ENCODE results near the gene C5orf47.

C5orf47 gene

DNA sequence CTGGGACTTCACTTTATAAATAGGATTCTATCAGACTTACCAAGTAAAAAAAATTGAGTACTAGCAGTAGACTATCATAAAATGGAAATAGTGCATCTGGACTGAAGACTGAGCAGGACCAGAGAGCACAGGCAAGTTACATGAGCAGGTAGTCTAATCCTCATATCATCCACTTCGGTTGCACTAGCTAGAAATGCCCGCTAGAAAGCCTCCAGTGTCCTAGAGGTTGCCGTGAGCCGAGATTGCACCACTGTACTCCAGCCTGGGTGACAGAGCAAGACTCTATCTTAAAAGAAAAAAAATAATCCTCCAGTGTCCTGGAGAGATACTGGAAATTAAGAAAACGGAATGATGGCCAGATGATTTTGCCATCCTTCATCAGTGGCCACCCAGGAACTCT is 20.0 kb downstream of the C5orf47 start:
- TF ChIP-seq, protein P1, sequence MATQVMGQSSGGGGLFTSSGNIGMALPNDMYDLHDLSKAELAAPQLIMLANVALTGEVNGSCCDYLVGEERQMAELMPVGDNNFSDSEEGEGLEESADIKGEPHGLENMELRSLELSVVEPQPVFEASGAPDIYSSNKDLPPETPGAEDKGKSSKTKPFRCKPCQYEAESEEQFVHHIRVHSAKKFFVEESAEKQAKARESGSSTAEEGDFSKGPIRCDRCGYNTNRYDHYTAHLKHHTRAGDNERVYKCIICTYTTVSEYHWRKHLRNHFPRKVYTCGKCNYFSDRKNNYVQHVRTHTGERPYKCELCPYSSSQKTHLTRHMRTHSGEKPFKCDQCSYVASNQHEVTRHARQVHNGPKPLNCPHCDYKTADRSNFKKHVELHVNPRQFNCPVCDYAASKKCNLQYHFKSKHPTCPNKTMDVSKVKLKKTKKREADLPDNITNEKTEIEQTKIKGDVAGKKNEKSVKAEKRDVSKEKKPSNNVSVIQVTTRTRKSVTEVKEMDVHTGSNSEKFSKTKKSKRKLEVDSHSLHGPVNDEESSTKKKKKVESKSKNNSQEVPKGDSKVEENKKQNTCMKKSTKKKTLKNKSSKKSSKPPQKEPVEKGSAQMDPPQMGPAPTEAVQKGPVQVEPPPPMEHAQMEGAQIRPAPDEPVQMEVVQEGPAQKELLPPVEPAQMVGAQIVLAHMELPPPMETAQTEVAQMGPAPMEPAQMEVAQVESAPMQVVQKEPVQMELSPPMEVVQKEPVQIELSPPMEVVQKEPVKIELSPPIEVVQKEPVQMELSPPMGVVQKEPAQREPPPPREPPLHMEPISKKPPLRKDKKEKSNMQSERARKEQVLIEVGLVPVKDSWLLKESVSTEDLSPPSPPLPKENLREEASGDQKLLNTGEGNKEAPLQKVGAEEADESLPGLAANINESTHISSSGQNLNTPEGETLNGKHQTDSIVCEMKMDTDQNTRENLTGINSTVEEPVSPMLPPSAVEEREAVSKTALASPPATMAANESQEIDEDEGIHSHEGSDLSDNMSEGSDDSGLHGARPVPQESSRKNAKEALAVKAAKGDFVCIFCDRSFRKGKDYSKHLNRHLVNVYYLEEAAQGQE (IDR thresholded peaks at IDR 0.05; ENCODE audit: low read depth): no peak
- TF ChIP-seq NFIC (IDR thresholded peaks at IDR 0.05) (no peak), YY1 (IDR thresholded peaks at IDR 0.05; ENCODE audit: low read depth) (no peak), FOXM1 (IDR thresholded peaks at IDR 0.05; ENCODE audit: borderline replicate concordance, low read depth) (no peak), EGR1 (IDR thresholded peaks at IDR 0.05) (no peak), CREB1 (IDR thresholded peaks at IDR 0.05; ENCODE audit: low read depth) (no peak), CEBPB (IDR thresholded peaks at IDR 0.05) (no peak), EP300 (IDR thresholded peaks at IDR 0.05; ENCODE audit: borderline replicate concordance) (no peak), ZBTB7A (IDR thresholded peaks at IDR 0.05; ENCODE audit: low read depth) (no peak), TEAD4 (IDR thresholded peaks at IDR 0.05) (no peak), TAF1 (IDR thresholded peaks at IDR 0.05; ENCODE audit: low read depth) (no peak), TCF12 (IDR thresholded peaks at IDR 0.05; ENCODE audit: low read depth) (no peak), RAD21 (IDR thresholded peaks at IDR 0.05; ENCODE audit: low read depth) (no peak)
- TF ChIP-seq, protein P2, sequence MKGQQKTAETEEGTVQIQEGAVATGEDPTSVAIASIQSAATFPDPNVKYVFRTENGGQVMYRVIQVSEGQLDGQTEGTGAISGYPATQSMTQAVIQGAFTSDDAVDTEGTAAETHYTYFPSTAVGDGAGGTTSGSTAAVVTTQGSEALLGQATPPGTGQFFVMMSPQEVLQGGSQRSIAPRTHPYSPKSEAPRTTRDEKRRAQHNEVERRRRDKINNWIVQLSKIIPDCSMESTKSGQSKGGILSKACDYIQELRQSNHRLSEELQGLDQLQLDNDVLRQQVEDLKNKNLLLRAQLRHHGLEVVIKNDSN (IDR thresholded peaks at IDR 0.05): no peak
- TF ChIP-seq, protein P3, sequence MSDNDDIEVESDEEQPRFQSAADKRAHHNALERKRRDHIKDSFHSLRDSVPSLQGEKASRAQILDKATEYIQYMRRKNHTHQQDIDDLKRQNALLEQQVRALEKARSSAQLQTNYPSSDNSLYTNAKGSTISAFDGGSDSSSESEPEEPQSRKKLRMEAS (IDR thresholded peaks at IDR 0.05): no peak

DNA sequence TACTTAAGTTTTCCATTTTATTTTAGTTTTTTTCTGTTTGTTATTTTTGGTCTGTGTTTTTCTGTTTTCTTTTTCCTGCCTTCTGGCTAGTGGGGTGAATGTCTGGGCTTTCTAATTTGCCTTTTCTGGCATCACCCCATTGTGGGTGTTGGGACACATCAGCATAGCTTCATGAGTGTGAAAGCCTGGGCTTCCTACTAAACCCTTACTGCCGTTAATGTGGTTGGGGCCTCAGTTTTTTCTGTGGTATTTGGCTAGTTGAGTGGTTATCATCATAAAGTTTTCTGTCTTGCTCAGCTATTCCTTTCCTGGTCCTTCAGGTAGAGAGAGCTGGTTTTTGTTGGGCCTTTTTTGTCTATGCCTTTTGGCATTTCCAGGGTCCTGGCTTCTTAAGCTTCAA is 21.4 kb downstream of the C5orf47 start:
- TF ChIP-seq YY1 (IDR thresholded peaks at IDR 0.05; ENCODE audit: low read depth): no peak
- no peak for TF ChIP-seq ZBTB7A (IDR thresholded peaks at IDR 0.05; ENCODE audit: low read depth)
- TF ChIP-seq CREB1 (IDR thresholded peaks at IDR 0.05; ENCODE audit: low read depth): no peak
- TF ChIP-seq RAD21 (IDR thresholded peaks at IDR 0.05; ENCODE audit: low read depth): no peak
- no peak for TF ChIP-seq CEBPB (IDR thresholded peaks at IDR 0.05)
- no peak for TF ChIP-seq EGR1 (IDR thresholded peaks at IDR 0.05)
- TF ChIP-seq, protein P1 (IDR thresholded peaks at IDR 0.05; ENCODE audit: low read depth): no peak
- TF ChIP-seq, protein P3 (IDR thresholded peaks at IDR 0.05): no peak
- TF ChIP-seq, protein P2 (IDR thresholded peaks at IDR 0.05): no peak
- TF ChIP-seq TEAD4 (IDR thresholded peaks at IDR 0.05): no peak
- TF ChIP-seq TCF12 (IDR thresholded peaks at IDR 0.05; ENCODE audit: low read depth): no peak
- no peak for TF ChIP-seq FOXM1 (IDR thresholded peaks at IDR 0.05; ENCODE audit: borderline replicate concordance, low read depth)
- TF ChIP-seq EP300 (IDR thresholded peaks at IDR 0.05; ENCODE audit: borderline replicate concordance): no peak
- TF ChIP-seq TAF1 (IDR thresholded peaks at IDR 0.05; ENCODE audit: low read depth): no peak
- no peak for TF ChIP-seq NFIC (IDR thresholded peaks at IDR 0.05)

DNA sequence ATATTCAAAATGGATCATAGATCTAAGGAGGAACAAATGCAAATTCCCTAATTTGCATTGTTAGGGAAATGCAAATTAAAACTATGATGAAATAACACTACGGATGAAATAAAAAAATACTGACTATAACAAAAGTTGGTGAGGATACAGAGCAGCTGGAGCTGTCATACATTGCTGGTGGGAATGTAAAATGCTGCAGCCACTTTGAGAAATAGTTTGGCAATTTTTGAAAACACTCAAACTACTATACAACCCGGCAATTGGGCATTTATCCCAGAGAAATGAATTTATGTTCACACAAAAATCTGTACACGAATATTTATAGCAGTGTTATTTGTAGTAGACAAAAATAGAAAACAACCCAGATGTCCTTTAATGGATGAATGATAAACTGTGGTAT is 22.5 kb downstream of the C5orf47 start:
- TF ChIP-seq, protein P1 (IDR thresholded peaks at IDR 0.05; ENCODE audit: low read depth): no peak
- TF ChIP-seq YY1 (IDR thresholded peaks at IDR 0.05; ENCODE audit: low read depth): no peak

DNA sequence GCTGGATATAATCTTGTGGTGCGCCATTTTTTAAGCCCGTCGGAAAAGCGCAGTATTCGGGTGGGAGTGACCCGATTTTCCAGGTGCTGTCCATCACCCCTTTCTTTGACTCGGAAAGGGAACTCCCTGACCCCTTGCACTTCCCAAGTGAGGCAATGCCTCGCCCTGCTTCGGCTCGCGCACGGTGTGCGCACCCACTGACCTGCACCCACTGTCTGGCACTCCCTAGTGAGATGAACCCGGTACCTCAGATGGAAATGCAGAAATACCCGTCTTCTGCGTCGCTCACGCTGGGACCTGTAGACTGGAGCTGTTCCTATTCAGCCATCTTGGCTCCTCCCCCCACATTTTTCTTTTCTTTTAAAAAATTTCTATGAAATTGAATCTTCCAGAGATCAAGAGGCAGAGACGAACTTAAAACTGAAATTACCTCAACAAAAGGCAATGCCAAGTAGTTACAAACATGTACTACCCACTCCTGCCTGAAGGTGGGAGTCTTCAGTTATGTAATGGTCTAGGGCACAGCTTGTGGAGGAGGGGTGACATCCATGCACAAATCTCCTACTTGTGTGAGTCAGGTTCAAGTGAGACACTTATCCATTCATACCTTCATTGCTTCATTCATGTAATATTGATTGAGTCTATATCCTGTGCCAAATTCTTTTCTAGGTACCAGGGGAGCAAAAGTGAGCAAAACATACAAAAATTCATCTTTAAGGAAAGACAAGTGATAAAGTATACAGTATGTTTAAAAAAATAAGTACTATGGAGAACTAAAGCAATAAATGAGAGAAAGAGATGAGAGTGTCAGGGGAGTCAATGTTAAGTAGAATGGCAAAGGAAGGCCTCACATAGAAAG is 31.3 kb downstream of the C5orf47 start:
- peak; percentile 79 for TF ChIP-seq RAD21 (IDR thresholded peaks at IDR 0.05; ENCODE audit: low read depth)

DNA sequence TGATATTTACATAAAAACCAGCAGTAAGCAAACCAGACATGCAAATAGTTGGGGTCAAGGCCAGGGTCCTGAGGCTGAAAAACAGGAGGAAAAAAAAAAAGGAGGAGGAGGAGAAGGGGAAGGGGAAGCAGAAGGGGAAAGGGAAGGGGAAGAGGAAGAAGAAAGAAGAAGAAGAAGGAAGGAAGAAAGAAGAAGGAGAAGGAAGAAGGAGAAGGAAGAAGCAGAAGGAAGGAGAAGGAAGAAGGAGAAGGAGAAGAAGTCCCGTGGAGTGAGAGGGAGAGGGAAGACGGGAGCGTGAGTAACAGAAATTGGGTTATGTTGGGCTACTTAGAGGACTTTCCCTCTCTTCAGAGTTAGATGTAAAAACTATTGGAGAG is 31.9 kb downstream of the C5orf47 start:
- no peak for TF ChIP-seq TAF1 (IDR thresholded peaks at IDR 0.05; ENCODE audit: low read depth)
- TF ChIP-seq CEBPB (IDR thresholded peaks at IDR 0.05): no peak
- no peak for TF ChIP-seq TEAD4 (IDR thresholded peaks at IDR 0.05)
- TF ChIP-seq ZBTB7A (IDR thresholded peaks at IDR 0.05; ENCODE audit: low read depth): no peak
- no peak for TF ChIP-seq FOXM1 (IDR thresholded peaks at IDR 0.05; ENCODE audit: borderline replicate concordance, low read depth)
- no peak for TF ChIP-seq TCF12 (IDR thresholded peaks at IDR 0.05; ENCODE audit: low read depth)
- no peak for TF ChIP-seq YY1 (IDR thresholded peaks at IDR 0.05; ENCODE audit: low read depth)

All from Ishikawa (cell line).